GM19023 (cell line): ENCODE results near the gene UMODL1.

Experiments
- ATAC-seq: cut with Tn5 transposase; IDR thresholded peaks from one replicate; pipeline ENCODE4 v1.9.1; 2021; ENCODE audit warnings: mild to moderate bottlenecking, moderate library complexity; ENCODE audit not compliant: unreplicated experiment

The UMODL1 gene

GRCh38 chr21:42071146-42071737 lies at the start of gene UMODL1:
Gene UMODL1 (plus strand): TSS chr21:42071317. CDS start chr21:42071317, 0 bp downstream.
- ATAC-seq = no peak

GRCh38 chr21:42021371-42022090 lies 49.6 kb upstream of the UMODL1 start:
- ATAC-seq = no peak

GRCh38 chr21:42022091-42022430 lies 49.1 kb upstream of the UMODL1 start:
- ATAC-seq = no peak

- no peak for ATAC-seq
Observed at GRCh38 chr21:42022906-42023305, 48.2 kb upstream of the UMODL1 start.

- ATAC-seq = no peak
Observed at GRCh38 chr21:42025376-42026081, 45.6 kb upstream of the UMODL1 start.

GRCh38 chr21:42026082-42026435 lies 45.1 kb upstream of the UMODL1 start:
- ATAC-seq = no peak

- no peak for ATAC-seq
Observed at GRCh38 chr21:42027085-42027821, 43.9 kb upstream of the UMODL1 start.

- no peak for ATAC-seq
Observed at GRCh38 chr21:42027822-42028765, 43.0 kb upstream of the UMODL1 start.

- no peak for ATAC-seq
Observed at GRCh38 chr21:42028766-42029425, 42.2 kb upstream of the UMODL1 start.

GRCh38 chr21:42030311-42030710 lies 40.8 kb upstream of the UMODL1 start:
- no peak for ATAC-seq

GRCh38 chr21:42031241-42031640 lies 39.9 kb upstream of the UMODL1 start:
- ATAC-seq = no peak

GRCh38 chr21:42031816-42032215 lies 39.3 kb upstream of the UMODL1 start:
- ATAC-seq = no peak

GRCh38 chr21:42032266-42032665 lies 38.9 kb upstream of the UMODL1 start:
- ATAC-seq = no peak

- ATAC-seq = no peak
Observed at GRCh38 chr21:42032968-42033367, 38.1 kb upstream of the UMODL1 start.

- no peak for ATAC-seq
Observed at GRCh38 chr21:42036313-42036712, 34.8 kb upstream of the UMODL1 start.

GRCh38 chr21:42037516-42037915 lies 33.6 kb upstream of the UMODL1 start:
- ATAC-seq = no peak

GRCh38 chr21:42037943-42038342 lies 33.2 kb upstream of the UMODL1 start:
- ATAC-seq = no peak

GRCh38 chr21:42038393-42038792 lies 32.7 kb upstream of the UMODL1 start:
- no peak for ATAC-seq

GRCh38 chr21:42038826-42039425 lies 32.2 kb upstream of the UMODL1 start:
- ATAC-seq = no peak
